Fibroblast of lung (primary cell): ENCODE measurements around the gene CUTA. TPM values are rescaled to one million over a fixed set of nuclear protein-coding genes. Genes with fewer than 3 reads are reported as not detected.
"Not testable (repeated sequence)": the region's sequence is repeated elsewhere in the genome, so short reads cannot be mapped to it uniquely, and the experiment has no call there.

Experiments
- DNase-seq, 2 donors: peaks; one replicate each; pipeline versions ENCODE4 v3.0.0 to v3.0.0-alpha.2; 2010; ENCODE audit warnings: low read depth in 2 of 2
- H2AFZ ChIP-seq: 2 replicates; pipeline ENCODE4 v1.5.1; 2012; ENCODE audit warnings: low read length, control low read depth, inconsistent platforms
- H3K27ac ChIP-seq: 2 replicates; pipeline ENCODE4 v1.5.1; 2011; ENCODE audit warnings: low read length, control low read depth; ENCODE audit not compliant: insufficient read depth
- H3K27me3 ChIP-seq: 2 replicates; pipeline ENCODE4 v1.5.1; 2011; ENCODE audit warnings: mild to moderate bottlenecking, low read length; ENCODE audit not compliant: control insufficient read depth, insufficient read depth
- H3K36me3 ChIP-seq: 2 replicates; pipeline ENCODE4 v1.5.1; 2011; ENCODE audit warnings: low read length; ENCODE audit not compliant: control insufficient read depth, insufficient read depth
- H3K4me1 ChIP-seq: 2 replicates; pipeline ENCODE4 v1.5.1; 2011; ENCODE audit warnings: low read length; ENCODE audit not compliant: control insufficient read depth, insufficient read depth; ENCODE audit errors: extremely low read depth
- H3K4me2 ChIP-seq: 2 replicates; pipeline ENCODE4 v1.5.1; 2011; ENCODE audit warnings: low read length, control low read depth; ENCODE audit not compliant: insufficient read depth; ENCODE audit errors: extremely low read depth
- H3K4me3 ChIP-seq, 4 experiments: fragments of 200-600 bp in 1 of 4; sonication (generic) in 1 of 4; replicated peaks in 1 of 4; 2 replicates each; pipeline ENCODE4 v1.5.1; 2011 to 2016; ENCODE audit warnings: low read length in 4 of 4, low read depth in 3 of 4, mild to moderate bottlenecking in 3 of 4, control low read depth in 2 of 4, inconsistent platforms in 1 of 4, mixed read lengths in 1 of 4; ENCODE audit not compliant: insufficient read depth in 1 of 4; ENCODE audit errors: control extremely low read depth in 1 of 4
- H3K79me2 ChIP-seq: 2 replicates; pipeline ENCODE4 v1.5.1; 2012; ENCODE audit warnings: mild to moderate bottlenecking, low read length, inconsistent platforms; ENCODE audit not compliant: control insufficient read depth, insufficient read depth
- H3K9ac ChIP-seq: 2 replicates; pipeline ENCODE4 v1.5.1; 2011; ENCODE audit warnings: mild to moderate bottlenecking, low read length, control low read depth; ENCODE audit not compliant: insufficient read depth
- H3K9me3 ChIP-seq: 2 replicates; pipeline ENCODE4 v1.5.1; 2012; ENCODE audit warnings: low read depth, low read length; ENCODE audit not compliant: control insufficient read depth, insufficient read depth
- H4K20me1 ChIP-seq: 2 replicates; pipeline ENCODE4 v1.5.1; 2011; ENCODE audit warnings: low read length; ENCODE audit not compliant: control insufficient read depth, insufficient read depth; ENCODE audit errors: extremely low read depth
- CTCF ChIP-seq, 2 donors: IDR thresholded peaks in 1 of 2; conservative IDR thresholded peaks in 1 of 2; 1 replicate in 1 of 2; 2 replicates in 1 of 2; pipeline ENCODE4 v1.5.1; 2011 to 2012; ENCODE audit warnings: low read length in 2 of 2, control low read depth in 1 of 2, inconsistent platforms in 1 of 2, low read depth in 1 of 2, mild to moderate bottlenecking in 1 of 2
- EZH2 ChIP-seq: IDR thresholded peaks from 2 replicates; pipeline ENCODE4 v1.5.1; 2012; ENCODE audit warnings: low read length, control low read depth, mild to moderate bottlenecking; ENCODE audit errors: missing control alignments
- polyA plus RNA-seq, 2 donors: library from polyadenylated mRNA; depleted of rRNA in 1 of 2; stranded (reverse) in 1 of 2; unstranded in 1 of 2; fragments of >200 nt; gene quantifications; 2 replicates each; pipeline ENCODE4 v1.2.1, GENCODE V29; 2011 to 2012; ENCODE audit warnings: missing spikeins in 1 of 2
- total RNA-seq: library from RNA; depleted of rRNA; stranded (reverse); fragments of >200 nt; gene quantifications from 2 replicates; pipeline ENCODE4 v1.2.1, GENCODE V29; 2014

Gene CUTA
- total and polyA plus RNA-seq, 2 donors (not counting 1 experiment from before 2014, with no cell fraction given) = 127 to 264 TPM

DNA sequence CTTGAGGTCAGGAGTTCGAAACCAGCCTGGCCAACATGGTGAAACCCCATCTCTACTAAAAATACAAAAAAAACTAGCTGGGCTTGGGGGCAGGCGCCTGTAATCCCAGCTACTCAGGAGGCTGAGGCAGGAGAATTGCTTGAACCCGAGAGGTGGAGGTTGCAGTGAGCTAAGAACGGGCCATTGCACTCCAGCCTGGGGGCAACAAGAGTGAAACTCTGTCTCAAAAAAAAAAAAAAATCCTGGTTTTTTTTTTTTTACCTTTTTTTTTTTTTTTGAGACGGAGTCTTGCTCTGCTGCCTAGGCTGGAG, 50.2 kb downstream of the CUTA start:
- not testable (repeated sequence) for H3K27me3 ChIP-seq, H3K79me2 ChIP-seq, H4K20me1 ChIP-seq

GRCh38 chr6:33367009-33367714, 50.7 kb downstream of the CUTA start:
- no peak overlapping the region for H3K9ac ChIP-seq
- H3K36me3 ChIP-seq = no peaks in the 10 kb centered on the region
- H3K4me2 ChIP-seq = no peak overlapping the region
- H3K79me2 ChIP-seq = no peaks in the 10 kb centered on the region
- no peak for TF ChIP-seq EZH2
- no peak for TF ChIP-seq CTCF (conservative IDR thresholded peaks at IDR 0.05 in 1 of 2, IDR thresholded peaks at IDR 0.05 in 1 of 2; ENCODE audit: low read depth in 1 of 2, low read length in 2 of 2)
- H3K4me3 ChIP-seq = no peak overlapping the region
- no peaks in the 10 kb centered on the region for H4K20me1 ChIP-seq
- H3K27me3 ChIP-seq = no peaks in the 10 kb centered on the region
- DNase-seq = no peak
- H3K4me1 ChIP-seq = peaks cover 2% of the 10 kb centered on the region
- H3K9me3 ChIP-seq = no peaks in the 10 kb centered on the region
- no peak overlapping the region for H2AFZ ChIP-seq
- no peak overlapping the region for H3K27ac ChIP-seq

More for the DNA sequence above, 50.2 kb downstream of the CUTA start:
- DNase-seq, H3K4me1 ChIP-seq, H2AFZ ChIP-seq, H3K9me3 ChIP-seq, H3K4me3 ChIP-seq, H3K27ac ChIP-seq, H3K36me3 ChIP-seq, H3K9ac ChIP-seq, H3K4me2 ChIP-seq: not testable (repeated sequence)

Other genes starting within 250 kb of the CUTA start
- gene COL11A2, start 225.6 kb downstream of the CUTA start, total RNA-seq = 0.17 and 0.26 TPM in 2 replicates
- 0.06 and 0.17 TPM in 2 replicates for gene COL11A2, start 225.6 kb downstream of the CUTA start, polyA plus RNA-seq
- gene RXRB, start 217.4 kb downstream of the CUTA start, total RNA-seq = 20.0 and 25.9 TPM in 2 replicates
- 33.1 and 34.0 TPM in 2 replicates for gene RXRB, start 217.4 kb downstream of the CUTA start, polyA plus RNA-seq
- gene SLC39A7, start 217.2 kb downstream of the CUTA start, total RNA-seq = 89.9 and 112 TPM in 2 replicates
- 121 and 160 TPM in 2 replicates for gene SLC39A7, start 217.2 kb downstream of the CUTA start, polyA plus RNA-seq
- 11.0 and 11.4 TPM in 2 replicates for gene HSD17B8, start 213.5 kb downstream of the CUTA start, total RNA-seq
- gene HSD17B8, start 213.5 kb downstream of the CUTA start, polyA plus RNA-seq = 4.9 and 5.9 TPM in 2 replicates
- gene RING1, start 209.6 kb downstream of the CUTA start, total RNA-seq = 30.6 and 33.1 TPM in 2 replicates
- 24.7 and 27.3 TPM in 2 replicates for gene RING1, start 209.6 kb downstream of the CUTA start, polyA plus RNA-seq
- 33.4 and 44.9 TPM in 2 replicates for gene VPS52, start 146.2 kb downstream of the CUTA start, total RNA-seq
- 53.2 and 75.6 TPM in 2 replicates for gene VPS52, start 146.2 kb downstream of the CUTA start, polyA plus RNA-seq
- gene RPS18, start 146.0 kb downstream of the CUTA start, total RNA-seq = 4,034 and 6,125 TPM in 2 replicates
- gene RPS18, start 146.0 kb downstream of the CUTA start, polyA plus RNA-seq = 4,559 and 4,995 TPM in 2 replicates
- 5.1 and 11.1 TPM in 2 replicates for gene B3GALT4, start 141.0 kb downstream of the CUTA start, total RNA-seq
- 1.6 and 2.3 TPM in 2 replicates for gene B3GALT4, start 141.0 kb downstream of the CUTA start, polyA plus RNA-seq
- gene WDR46, start 128.9 kb downstream of the CUTA start, total RNA-seq = 55.2 and 67.3 TPM in 2 replicates
- 31.1 and 45.0 TPM in 2 replicates for gene WDR46, start 128.9 kb downstream of the CUTA start, polyA plus RNA-seq
- 39.8 and 43.1 TPM in 2 replicates for gene PFDN6, start 128.5 kb downstream of the CUTA start, total RNA-seq
- 46.7 and 50.5 TPM in 2 replicates for gene PFDN6, start 128.5 kb downstream of the CUTA start, polyA plus RNA-seq
- 22.1 and 22.8 TPM in 2 replicates for gene RGL2, start 119.2 kb downstream of the CUTA start, total RNA-seq
- 17.4 and 20.5 TPM in 2 replicates for gene RGL2, start 119.2 kb downstream of the CUTA start, polyA plus RNA-seq
- gene TAPBP, start 104.0 kb downstream of the CUTA start, total RNA-seq = 38.8 and 56.0 TPM in 2 replicates
- gene TAPBP, start 104.0 kb downstream of the CUTA start, polyA plus RNA-seq = 50.3 and 55.4 TPM in 2 replicates
- 23.6 and 31.2 TPM in 2 replicates for gene ZBTB22, start 100.4 kb downstream of the CUTA start, total RNA-seq
- 8.0 and 8.9 TPM in 2 replicates for gene ZBTB22, start 100.4 kb downstream of the CUTA start, polyA plus RNA-seq
- gene DAXX, start 95.1 kb downstream of the CUTA start, total RNA-seq = 32.4 and 66.4 TPM in 2 replicates
- gene DAXX, start 95.1 kb downstream of the CUTA start, polyA plus RNA-seq = 32.4 and 58.4 TPM in 2 replicates
- gene KIFC1, start 26.3 kb downstream of the CUTA start, total RNA-seq = 0.51 and 5.3 TPM in 2 replicates
- 8.0 and 36.6 TPM in 2 replicates for gene KIFC1, start 26.3 kb downstream of the CUTA start, polyA plus RNA-seq
- 24.4 and 28.9 TPM in 2 replicates for gene PHF1, start 7.1 kb downstream of the CUTA start, total RNA-seq
- gene PHF1, start 7.1 kb downstream of the CUTA start, polyA plus RNA-seq = 29.6 and 32.9 TPM in 2 replicates
- 4.6 and 7.3 TPM in 2 replicates for gene SYNGAP1, start 2.0 kb upstream of the CUTA start, total RNA-seq
- gene SYNGAP1, start 2.0 kb upstream of the CUTA start, polyA plus RNA-seq = 3.6 and 5.9 TPM in 2 replicates
- gene ZBTB9, start 36.5 kb upstream of the CUTA start, total RNA-seq = 4.1 and 4.9 TPM in 2 replicates
- gene ZBTB9, start 36.5 kb upstream of the CUTA start, polyA plus RNA-seq = 5.2 and 6.7 TPM in 2 replicates
- 10.3 and 13.0 TPM in 2 replicates for gene BAK1, start 162.2 kb upstream of the CUTA start, total RNA-seq
- gene BAK1, start 162.2 kb upstream of the CUTA start, polyA plus RNA-seq = 12.9 and 14.1 TPM in 2 replicates
- 19.3 and 43.4 TPM in 2 replicates for gene ITPR3, start 203.2 kb upstream of the CUTA start, total RNA-seq
- 9.6 and 36.8 TPM in 2 replicates for gene ITPR3, start 203.2 kb upstream of the CUTA start, polyA plus RNA-seq